Panc1 (cell line): ENCODE measurements around the gene ZNF582. TPM values are rescaled to one million over a fixed set of nuclear protein-coding genes. Genes with fewer than 3 reads are reported as not detected.

Experiments used
- ATAC-seq: fragments of 200-7000 bp; cut with Tn5 transposase; 2 replicates; pipeline ENCODE4 v1.9.1; 2020; ENCODE audit warnings: mild to moderate bottlenecking, moderate library complexity
- BruUV-seq: library from RNA; stranded (reverse); fragments of 400-500 nt; replicated peaks from 2 replicates; lab custom pipeline; 2021; lab: Mats Ljungman, UMichigan
- CTCF ChIA-PET: fragments of 300-600 bp; sonication (Branson Sonifier 250); formaldehyde crosslinking; loops from one replicate; lab custom pipeline; 2022; ENCODE audit warnings: antibody characterized with exemption; lab: Charles Lee
- POLR2A ChIA-PET: fragments of 300-600 bp; sonication (Branson Sonifier 250); formaldehyde crosslinking; loops from one replicate; lab custom pipeline; 2022; ENCODE audit warnings: antibody characterized with exemption; lab: Charles Lee
- DNase-seq: peaks from one replicate; pipeline ENCODE4 v3.0.0-alpha.2; 2010; ENCODE audit warnings: low read depth, low spot score
- H3K27ac ChIP-seq: 2 replicates; pipeline ENCODE4 v1.5.1; 2011; ENCODE audit warnings: mild to moderate bottlenecking, low read length, inconsistent platforms
- H3K27me3 ChIP-seq: fragments of 200-500 bp; sonication (Bioruptor generic); 2 replicates; pipeline ENCODE4 v1.6.0; 2014; ENCODE audit warnings: low read length, inconsistent platforms; ENCODE audit not compliant: control insufficient read depth, insufficient read depth
- H3K36me3 ChIP-seq: fragments of 200-500 bp; sonication (Bioruptor generic); 2 replicates; pipeline ENCODE4 v1.5.1; 2014; ENCODE audit warnings: inconsistent platforms, mild to moderate bottlenecking, low read length, moderate library complexity; ENCODE audit not compliant: control insufficient read depth, insufficient read depth
- H3K4me1 ChIP-seq: 2 replicates; pipeline ENCODE4 v1.5.1; 2011; ENCODE audit warnings: inconsistent platforms, mild to moderate bottlenecking, low read length, moderate library complexity; ENCODE audit not compliant: control insufficient read depth, insufficient read depth
- H3K4me3 ChIP-seq, 2 experiments: 2 replicates each; pipeline ENCODE4 v1.5.1; 2011 to 2012; ENCODE audit warnings: low read depth in 2 of 2, low read length in 2 of 2, mild to moderate bottlenecking in 2 of 2, inconsistent platforms in 1 of 2, moderate library complexity in 1 of 2
- H3K9me3 ChIP-seq: fragments of 200-500 bp; sonication (Bioruptor generic); 2 replicates; pipeline ENCODE4 v1.5.1; 2014; ENCODE audit warnings: low read depth, mild to moderate bottlenecking, inconsistent platforms, low read length, moderate library complexity; ENCODE audit not compliant: control insufficient read depth, insufficient read depth
- CTCF ChIP-seq: fragments of 450-650 bp; IDR thresholded peaks from 2 replicates; pipeline ENCODE4 v1.5.1; 2017; ENCODE audit warnings: mild to moderate bottlenecking
- POLR2AphosphoS5 ChIP-seq: IDR thresholded peaks from 2 replicates; pipeline ENCODE4 v1.6.1; 2012; ENCODE audit warnings: mild to moderate bottlenecking, low read depth, low read length, moderate library complexity
- REST ChIP-seq, 2 experiments: IDR thresholded peaks; 2 replicates each; pipeline ENCODE4 v1.6.1; 2011 to 2012; ENCODE audit warnings: low read depth in 2 of 2, control low read depth in 1 of 2, low read length in 1 of 2, mild to moderate bottlenecking in 1 of 2, moderate library complexity in 1 of 2; ENCODE audit not compliant: insufficient read depth in 1 of 2
- SIN3A ChIP-seq: IDR thresholded peaks from 2 replicates; pipeline ENCODE4 v1.6.1; 2012; ENCODE audit warnings: low read depth, mild to moderate bottlenecking, low read length, moderate library complexity, borderline replicate concordance; ENCODE audit not compliant: insufficient read depth
- TCF7L2 ChIP-seq: IDR thresholded peaks from 2 replicates; pipeline ENCODE4 v1.6.1; 2011; ENCODE audit warnings: mild to moderate bottlenecking, low read depth, low read length, inconsistent platforms
- in situ Hi-C: cut with HindIII; loops from 2 replicates; pipeline ENCODE4 v1.10.0; 2016; ENCODE audit warnings: low sequenced_read_pairs, low pct_unique_long_range_greater_than_20kb
- intact Hi-C: fragments of 100-400 bp; cut with micrococcal nuclease; formaldehyde crosslinking; loops from one replicate; pipeline ENCODE4 v1.10.0; 2022; ENCODE audit not compliant: unreplicated experiment
- total RNA-seq: library from RNA; stranded (reverse); gene quantifications from one replicate; pipeline ENCODE4 v1.2.1, GENCODE V29; 2021; ENCODE audit not compliant: unreplicated experiment

ZNF582 gene
- total RNA-seq, 1 experiment from 2014 or later = 2.0 TPM

GRCh38 chr19:56367829-56368711, 25.3 kb downstream of the ZNF582 start:
- Histone ChIP-seq H3K4me1 (no peaks in the 10 kb centered on the region), H3K9me3 (peaks cover 3% of the 10 kb centered on the region; the same call in 1 of the 2 replicates), H3K36me3 (no peaks in the 10 kb centered on the region), H3K4me3 (peak overlapping the region in 1 of 2 experiments; percentile 27; a peak in 1 of 4 replicates), H3K27me3 (no peaks in the 10 kb centered on the region), H3K27ac (no peak overlapping the region)
- no peak for DNase-seq
- BruUV-seq = no TSS peak
- ATAC-seq = no peak
- ChIA-PET POLR2A (no interaction called here), CTCF (no interaction called here)
- TF ChIP-seq TCF7L2 (no peak), SIN3A (no peak), CTCF (no peak)
- in situ Hi-C loops (no loop called here), intact Hi-C loops (no loop called here)

- no peak overlapping the region for H3K27ac ChIP-seq
- ATAC-seq (no peak), DNase-seq (no peak)
- TF ChIP-seq TCF7L2 = no peak
- no peak for TF ChIP-seq CTCF
- no peak for TF ChIP-seq REST (IDR thresholded peaks at IDR 0.05; ENCODE audit: insufficient read depth in 1 of 2, low read depth in 2 of 2, low read length in 1 of 2)
- no peak for TF ChIP-seq SIN3A
- no peak for TF ChIP-seq POLR2AphosphoS5
- in situ Hi-C loops = no loop called here
- CTCF ChIA-PET = no interaction called here
- H3K4me3 ChIP-seq = no peak overlapping the region
- BruUV-seq = no TSS peak
- no peaks in the 10 kb centered on the region for H3K36me3 ChIP-seq
- no peaks in the 10 kb centered on the region for H3K9me3 ChIP-seq
- H3K27me3 ChIP-seq = no peaks in the 10 kb centered on the region
- POLR2A ChIA-PET = no interaction called here
- H3K4me1 ChIP-seq = no peaks in the 10 kb centered on the region
- intact Hi-C loops = no loop called here
These were observed 32.5 kb downstream of the ZNF582 start for GRCh38 chr19:56360841-56361240.
